PC-3 (cell line): ENCODE measurements around the gene XCR1.

ENCODE experiments used
- EZH2 ChIP-seq: fragments of 300-600 bp; sonication (generic); IDR thresholded peaks from one replicate; pipeline ENCODE4 v1.6.1; 2017; ENCODE audit warnings: antibody characterized with exemption, mild to moderate bottlenecking, low read length; ENCODE audit not compliant: unreplicated experiment
- EZH2phosphoT487 ChIP-seq: fragments of 300-600 bp; sonication (generic); IDR thresholded peaks from 2 replicates; pipeline ENCODE4 v1.6.1; 2018; ENCODE audit warnings: mild to moderate bottlenecking, antibody characterized with exemption, low read length, borderline replicate concordance
- TF ChIP-seq, protein P1 (sequence below): fragments of 300-600 bp; sonication (generic); conservative IDR thresholded peaks from 2 replicates; pipeline ENCODE4 v1.5.1; 2017; ENCODE audit warnings: antibody characterized with exemption, low read depth, mild to moderate bottlenecking, low read length

DNA sequence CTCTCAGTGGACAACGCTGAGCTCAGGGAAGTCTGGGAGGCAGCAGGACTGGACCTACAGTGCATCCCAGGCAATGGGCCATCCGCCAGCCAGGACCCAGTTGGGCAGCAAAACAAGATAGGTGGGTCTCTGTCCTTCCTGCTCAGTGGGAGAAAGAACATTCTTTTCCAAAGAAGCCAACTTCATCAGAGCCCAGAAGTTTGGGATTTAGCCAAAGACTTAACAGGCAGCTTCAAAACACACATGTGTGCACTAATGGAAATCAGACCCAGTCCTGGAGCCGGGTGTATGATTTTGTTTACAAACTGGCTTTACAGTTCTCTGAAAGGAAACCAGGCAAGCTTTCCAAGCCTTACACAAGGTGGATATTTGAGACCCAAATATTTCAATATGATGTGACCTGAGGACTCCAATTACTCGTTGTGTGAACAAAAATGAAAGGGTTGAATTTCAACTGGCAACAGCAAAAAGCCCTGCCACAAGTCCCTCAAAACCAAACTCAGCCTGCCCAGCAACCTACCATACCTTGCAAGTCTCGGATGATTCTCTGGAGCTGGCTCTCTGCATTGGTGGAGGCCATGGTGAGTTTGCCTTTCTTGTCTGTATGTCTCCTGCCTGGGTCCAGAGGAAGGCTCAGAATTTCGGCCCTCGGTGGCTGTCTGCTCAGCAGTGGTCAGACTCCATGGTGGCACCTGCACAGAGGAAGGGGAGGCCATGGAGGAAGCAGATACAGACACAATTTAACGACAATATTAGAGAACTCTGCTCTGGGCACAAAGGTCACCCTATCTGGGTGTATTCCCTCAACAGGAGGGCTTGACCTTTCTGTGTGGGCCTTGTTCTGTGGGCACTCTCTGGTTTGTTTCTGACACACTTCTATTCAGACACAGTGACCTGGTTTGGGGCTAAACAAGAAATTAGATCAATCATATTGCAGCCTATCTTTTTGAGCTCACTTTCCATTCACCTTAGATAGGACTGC is 42.7 kb downstream of the XCR1 start:
- TF ChIP-seq, protein P1, sequence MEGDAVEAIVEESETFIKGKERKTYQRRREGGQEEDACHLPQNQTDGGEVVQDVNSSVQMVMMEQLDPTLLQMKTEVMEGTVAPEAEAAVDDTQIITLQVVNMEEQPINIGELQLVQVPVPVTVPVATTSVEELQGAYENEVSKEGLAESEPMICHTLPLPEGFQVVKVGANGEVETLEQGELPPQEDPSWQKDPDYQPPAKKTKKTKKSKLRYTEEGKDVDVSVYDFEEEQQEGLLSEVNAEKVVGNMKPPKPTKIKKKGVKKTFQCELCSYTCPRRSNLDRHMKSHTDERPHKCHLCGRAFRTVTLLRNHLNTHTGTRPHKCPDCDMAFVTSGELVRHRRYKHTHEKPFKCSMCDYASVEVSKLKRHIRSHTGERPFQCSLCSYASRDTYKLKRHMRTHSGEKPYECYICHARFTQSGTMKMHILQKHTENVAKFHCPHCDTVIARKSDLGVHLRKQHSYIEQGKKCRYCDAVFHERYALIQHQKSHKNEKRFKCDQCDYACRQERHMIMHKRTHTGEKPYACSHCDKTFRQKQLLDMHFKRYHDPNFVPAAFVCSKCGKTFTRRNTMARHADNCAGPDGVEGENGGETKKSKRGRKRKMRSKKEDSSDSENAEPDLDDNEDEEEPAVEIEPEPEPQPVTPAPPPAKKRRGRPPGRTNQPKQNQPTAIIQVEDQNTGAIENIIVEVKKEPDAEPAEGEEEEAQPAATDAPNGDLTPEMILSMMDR = no peak
- no peak for TF ChIP-seq EZH2
- no peak for TF ChIP-seq EZH2phosphoT487
